Osteocyte (in vitro differentiated cells): Measurements from ENCODE around the gene KCNK3. TPM values are rescaled to one million over a fixed set of nuclear protein-coding genes. Genes with fewer than 3 reads are reported as not detected.

Experiments
- DNase-seq: peaks from one replicate; pipeline ENCODE4 v3.0.0; 2021; ENCODE audit warnings: mixed read lengths; ENCODE audit not compliant: unreplicated experiment; ENCODE audit errors: extremely low spot score
- H3K27ac Mint-ChIP-seq: one replicate; pipeline ENCODE4 v1.8.0; 2021; ENCODE audit warnings: mild to moderate bottlenecking, mixed read lengths; ENCODE audit not compliant: unreplicated experiment
- H3K27me3 Mint-ChIP-seq: one replicate; pipeline ENCODE4 v1.8.0; 2021; ENCODE audit warnings: mixed read lengths; ENCODE audit not compliant: unreplicated experiment
- H3K36me3 Mint-ChIP-seq: one replicate; pipeline ENCODE4 v1.8.0; 2021; ENCODE audit warnings: mixed read lengths; ENCODE audit not compliant: unreplicated experiment
- H3K4me1 Mint-ChIP-seq: one replicate; pipeline ENCODE4 v1.8.0; 2021; ENCODE audit warnings: mixed read lengths; ENCODE audit not compliant: unreplicated experiment
- H3K4me3 Mint-ChIP-seq: one replicate; pipeline ENCODE4 v1.8.0; 2021; ENCODE audit warnings: mild to moderate bottlenecking, moderate library complexity, mixed read lengths; ENCODE audit not compliant: unreplicated experiment
- H3K9me3 Mint-ChIP-seq: one replicate; pipeline ENCODE4 v1.8.0; 2021; ENCODE audit warnings: mixed read lengths; ENCODE audit not compliant: unreplicated experiment
- total RNA-seq: library from RNA; stranded (reverse); gene quantifications from 2 replicates; pipeline ENCODE4 v1.2.1, GENCODE V29; 2021
- TF ChIP-seq, protein P1 (sequence below): fragments of 200-600 bp; sonication (generic); IDR thresholded peaks from 2 replicates; pipeline ENCODE4 v1.5.0; 2021; ENCODE audit warnings: antibody characterized with exemption, mild to moderate bottlenecking, moderate library complexity

KCNK3 gene
- total RNA-seq, 1 donor from 2014 or later: 8.5 TPM

GRCh38 chr2:26666671-26667070 is 25.9 kb upstream of the KCNK3 start:
- Mint-ChIP-seq H3K4me1 (no peaks in the 10 kb centered on the region), H3K27me3 (peaks cover 58% of the 10 kb centered on the region), H3K4me3 (no peak overlapping the region), H3K9me3 (peaks cover 3% of the 10 kb centered on the region), H3K27ac (no peak overlapping the region), H3K36me3 (no peaks in the 10 kb centered on the region)
- no peak for DNase-seq
- TF ChIP-seq, protein P1, sequence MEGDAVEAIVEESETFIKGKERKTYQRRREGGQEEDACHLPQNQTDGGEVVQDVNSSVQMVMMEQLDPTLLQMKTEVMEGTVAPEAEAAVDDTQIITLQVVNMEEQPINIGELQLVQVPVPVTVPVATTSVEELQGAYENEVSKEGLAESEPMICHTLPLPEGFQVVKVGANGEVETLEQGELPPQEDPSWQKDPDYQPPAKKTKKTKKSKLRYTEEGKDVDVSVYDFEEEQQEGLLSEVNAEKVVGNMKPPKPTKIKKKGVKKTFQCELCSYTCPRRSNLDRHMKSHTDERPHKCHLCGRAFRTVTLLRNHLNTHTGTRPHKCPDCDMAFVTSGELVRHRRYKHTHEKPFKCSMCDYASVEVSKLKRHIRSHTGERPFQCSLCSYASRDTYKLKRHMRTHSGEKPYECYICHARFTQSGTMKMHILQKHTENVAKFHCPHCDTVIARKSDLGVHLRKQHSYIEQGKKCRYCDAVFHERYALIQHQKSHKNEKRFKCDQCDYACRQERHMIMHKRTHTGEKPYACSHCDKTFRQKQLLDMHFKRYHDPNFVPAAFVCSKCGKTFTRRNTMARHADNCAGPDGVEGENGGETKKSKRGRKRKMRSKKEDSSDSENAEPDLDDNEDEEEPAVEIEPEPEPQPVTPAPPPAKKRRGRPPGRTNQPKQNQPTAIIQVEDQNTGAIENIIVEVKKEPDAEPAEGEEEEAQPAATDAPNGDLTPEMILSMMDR: no peak

GRCh38 chr2:26668041-26668440 is 24.5 kb upstream of the KCNK3 start:
- Mint-ChIP-seq H3K27ac (no peak overlapping the region), H3K9me3 (peaks cover 3% of the 10 kb centered on the region), H3K4me1 (no peaks in the 10 kb centered on the region), H3K36me3 (no peaks in the 10 kb centered on the region), H3K27me3 (peaks cover 67% of the 10 kb centered on the region), H3K4me3 (no peak overlapping the region)
- no peak for DNase-seq
- TF ChIP-seq, protein P1: no peak

- Mint-ChIP-seq H3K36me3 (no peaks in the 10 kb centered on the region), H3K27ac (no peak overlapping the region), H3K4me3 (no peak overlapping the region), H3K4me1 (no peaks in the 10 kb centered on the region), H3K9me3 (peaks cover 3% of the 10 kb centered on the region), H3K27me3 (peaks cover 66% of the 10 kb centered on the region)
- no peak for DNase-seq
- TF ChIP-seq, protein P1: no peak
Observed at GRCh38 chr2:26668856-26669750, 23.4 kb upstream of the KCNK3 start.

DNA sequence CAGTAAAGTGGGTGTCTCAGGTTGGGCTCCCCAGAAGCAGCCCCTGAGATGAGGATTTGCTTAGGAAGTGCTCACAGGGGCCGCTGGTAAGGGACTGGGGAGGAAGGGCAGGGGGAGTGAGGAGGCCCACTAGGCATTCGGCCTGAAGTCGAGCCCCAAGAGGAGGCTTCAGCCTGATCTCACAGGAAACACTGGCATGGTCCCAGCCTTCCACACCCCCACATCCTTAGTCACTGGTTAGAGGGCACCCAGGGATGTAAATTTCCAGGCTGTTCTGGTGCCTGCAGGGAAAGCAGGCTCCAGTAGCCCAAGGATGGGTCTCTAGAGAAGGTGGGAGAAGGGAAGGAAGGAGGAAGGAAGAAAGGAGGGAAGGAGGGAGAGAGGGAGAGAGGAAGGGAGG is 22.4 kb upstream of the KCNK3 start:
- no peak for DNase-seq
- Mint-ChIP-seq H3K9me3 (peaks cover 3% of the 10 kb centered on the region), H3K27ac (no peak overlapping the region), H3K36me3 (no peaks in the 10 kb centered on the region), H3K4me3 (no peak overlapping the region), H3K27me3 (peaks cover 59% of the 10 kb centered on the region), H3K4me1 (peaks cover 1% of the 10 kb centered on the region)
- TF ChIP-seq, protein P1: no peak

- Mint-ChIP-seq H3K9me3 (no peaks in the 10 kb centered on the region), H3K27ac (no peak overlapping the region), H3K4me3 (no peak overlapping the region), H3K4me1 (peaks cover 1% of the 10 kb centered on the region), H3K27me3 (peaks cover 55% of the 10 kb centered on the region), H3K36me3 (no peaks in the 10 kb centered on the region)
- DNase-seq: no peak
- TF ChIP-seq, protein P1: no peak
Observed at GRCh38 chr2:26670931-26671460, 21.5 kb upstream of the KCNK3 start.
